Panc1 (cell line): ENCODE results near the gene MKLN1. TPM values are rescaled to one million over a fixed set of nuclear protein-coding genes. Genes with fewer than 3 reads are reported as not detected.

Experiments
- ATAC-seq: fragments of 200-7000 bp; cut with Tn5 transposase; 2 replicates; pipeline ENCODE4 v1.9.1; 2020; ENCODE audit warnings: mild to moderate bottlenecking, moderate library complexity
- BruUV-seq: library from RNA; stranded (reverse); fragments of 400-500 nt; replicated peaks from 2 replicates; lab custom pipeline; 2021; lab: Mats Ljungman, UMichigan
- CTCF ChIA-PET: fragments of 300-600 bp; sonication (Branson Sonifier 250); formaldehyde crosslinking; loops from one replicate; lab custom pipeline; 2022; ENCODE audit warnings: antibody characterized with exemption; lab: Charles Lee
- POLR2A ChIA-PET: fragments of 300-600 bp; sonication (Branson Sonifier 250); formaldehyde crosslinking; loops from one replicate; lab custom pipeline; 2022; ENCODE audit warnings: antibody characterized with exemption; lab: Charles Lee
- DNase-seq: peaks from one replicate; pipeline ENCODE4 v3.0.0-alpha.2; 2010; ENCODE audit warnings: low read depth, low spot score
- H3K27ac ChIP-seq: 2 replicates; pipeline ENCODE4 v1.5.1; 2011; ENCODE audit warnings: mild to moderate bottlenecking, low read length, inconsistent platforms
- H3K27me3 ChIP-seq: fragments of 200-500 bp; sonication (Bioruptor generic); 2 replicates; pipeline ENCODE4 v1.6.0; 2014; ENCODE audit warnings: low read length, inconsistent platforms; ENCODE audit not compliant: control insufficient read depth, insufficient read depth
- H3K36me3 ChIP-seq: fragments of 200-500 bp; sonication (Bioruptor generic); 2 replicates; pipeline ENCODE4 v1.5.1; 2014; ENCODE audit warnings: inconsistent platforms, mild to moderate bottlenecking, low read length, moderate library complexity; ENCODE audit not compliant: control insufficient read depth, insufficient read depth
- H3K4me1 ChIP-seq: 2 replicates; pipeline ENCODE4 v1.5.1; 2011; ENCODE audit warnings: inconsistent platforms, mild to moderate bottlenecking, low read length, moderate library complexity; ENCODE audit not compliant: control insufficient read depth, insufficient read depth
- H3K4me3 ChIP-seq, 2 experiments: 2 replicates each; pipeline ENCODE4 v1.5.1; 2011 to 2012; ENCODE audit warnings: low read depth in 2 of 2, low read length in 2 of 2, mild to moderate bottlenecking in 2 of 2, inconsistent platforms in 1 of 2, moderate library complexity in 1 of 2
- H3K9me3 ChIP-seq: fragments of 200-500 bp; sonication (Bioruptor generic); 2 replicates; pipeline ENCODE4 v1.5.1; 2014; ENCODE audit warnings: low read depth, mild to moderate bottlenecking, inconsistent platforms, low read length, moderate library complexity; ENCODE audit not compliant: control insufficient read depth, insufficient read depth
- POLR2AphosphoS5 ChIP-seq: IDR thresholded peaks from 2 replicates; pipeline ENCODE4 v1.6.1; 2012; ENCODE audit warnings: mild to moderate bottlenecking, low read depth, low read length, moderate library complexity
- SIN3A ChIP-seq: IDR thresholded peaks from 2 replicates; pipeline ENCODE4 v1.6.1; 2012; ENCODE audit warnings: low read depth, mild to moderate bottlenecking, low read length, moderate library complexity, borderline replicate concordance; ENCODE audit not compliant: insufficient read depth
- TCF7L2 ChIP-seq: IDR thresholded peaks from 2 replicates; pipeline ENCODE4 v1.6.1; 2011; ENCODE audit warnings: mild to moderate bottlenecking, low read depth, low read length, inconsistent platforms
- in situ Hi-C: cut with HindIII; loops from 2 replicates; pipeline ENCODE4 v1.10.0; 2016; ENCODE audit warnings: low sequenced_read_pairs, low pct_unique_long_range_greater_than_20kb
- intact Hi-C: fragments of 100-400 bp; cut with micrococcal nuclease; formaldehyde crosslinking; loops from one replicate; pipeline ENCODE4 v1.10.0; 2022; ENCODE audit not compliant: unreplicated experiment
- total RNA-seq: library from RNA; stranded (reverse); gene quantifications from one replicate; pipeline ENCODE4 v1.2.1, GENCODE V29; 2021; ENCODE audit not compliant: unreplicated experiment
- TF ChIP-seq, protein P1 (sequence below): fragments of 450-650 bp; IDR thresholded peaks from 2 replicates; pipeline ENCODE4 v1.5.1; 2017; ENCODE audit warnings: mild to moderate bottlenecking
- TF ChIP-seq, protein P2 (sequence below), 2 experiments: IDR thresholded peaks; 2 replicates each; pipeline ENCODE4 v1.6.1; 2011 to 2012; ENCODE audit warnings: low read depth in 2 of 2, control low read depth in 1 of 2, low read length in 1 of 2, mild to moderate bottlenecking in 1 of 2, moderate library complexity in 1 of 2; ENCODE audit not compliant: insufficient read depth in 1 of 2

The MKLN1 gene
- total RNA-seq, 1 experiment from 2014 or later = 46.4 TPM

DNA sequence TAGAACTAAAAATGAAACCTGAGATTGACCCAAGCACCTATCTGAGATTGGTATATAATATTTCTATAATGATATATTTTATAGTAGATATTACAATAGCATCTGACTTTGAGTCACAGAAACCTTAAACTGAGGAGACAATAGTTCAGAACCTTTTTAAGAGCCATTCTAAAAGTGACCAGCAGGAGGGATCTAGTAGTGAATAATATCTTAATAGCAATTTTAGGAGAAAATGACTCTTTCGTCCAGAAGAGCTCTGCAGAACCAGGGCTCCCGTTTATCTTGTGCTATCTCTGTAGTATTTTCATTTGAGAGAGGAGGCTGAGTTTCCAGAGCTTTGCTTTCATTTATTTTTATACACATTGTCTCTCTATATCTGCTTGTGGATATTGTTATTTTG is 160.7 kb downstream of the MKLN1 start:
- Histone ChIP-seq H3K4me3 (no peak overlapping the region), H3K9me3 (no peaks in the 10 kb centered on the region), H3K4me1 (no peaks in the 10 kb centered on the region), H3K36me3 (peaks cover 11% of the 10 kb centered on the region), H3K27me3 (no peaks in the 10 kb centered on the region), H3K27ac (no peak overlapping the region)
- TF ChIP-seq POLR2AphosphoS5 = no peak
- TF ChIP-seq, protein P1, sequence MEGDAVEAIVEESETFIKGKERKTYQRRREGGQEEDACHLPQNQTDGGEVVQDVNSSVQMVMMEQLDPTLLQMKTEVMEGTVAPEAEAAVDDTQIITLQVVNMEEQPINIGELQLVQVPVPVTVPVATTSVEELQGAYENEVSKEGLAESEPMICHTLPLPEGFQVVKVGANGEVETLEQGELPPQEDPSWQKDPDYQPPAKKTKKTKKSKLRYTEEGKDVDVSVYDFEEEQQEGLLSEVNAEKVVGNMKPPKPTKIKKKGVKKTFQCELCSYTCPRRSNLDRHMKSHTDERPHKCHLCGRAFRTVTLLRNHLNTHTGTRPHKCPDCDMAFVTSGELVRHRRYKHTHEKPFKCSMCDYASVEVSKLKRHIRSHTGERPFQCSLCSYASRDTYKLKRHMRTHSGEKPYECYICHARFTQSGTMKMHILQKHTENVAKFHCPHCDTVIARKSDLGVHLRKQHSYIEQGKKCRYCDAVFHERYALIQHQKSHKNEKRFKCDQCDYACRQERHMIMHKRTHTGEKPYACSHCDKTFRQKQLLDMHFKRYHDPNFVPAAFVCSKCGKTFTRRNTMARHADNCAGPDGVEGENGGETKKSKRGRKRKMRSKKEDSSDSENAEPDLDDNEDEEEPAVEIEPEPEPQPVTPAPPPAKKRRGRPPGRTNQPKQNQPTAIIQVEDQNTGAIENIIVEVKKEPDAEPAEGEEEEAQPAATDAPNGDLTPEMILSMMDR = no peak; the same call in 1 of the 2 replicates
- TF ChIP-seq SIN3A = no peak
- TF ChIP-seq TCF7L2 = no peak
- TF ChIP-seq, protein P2, sequence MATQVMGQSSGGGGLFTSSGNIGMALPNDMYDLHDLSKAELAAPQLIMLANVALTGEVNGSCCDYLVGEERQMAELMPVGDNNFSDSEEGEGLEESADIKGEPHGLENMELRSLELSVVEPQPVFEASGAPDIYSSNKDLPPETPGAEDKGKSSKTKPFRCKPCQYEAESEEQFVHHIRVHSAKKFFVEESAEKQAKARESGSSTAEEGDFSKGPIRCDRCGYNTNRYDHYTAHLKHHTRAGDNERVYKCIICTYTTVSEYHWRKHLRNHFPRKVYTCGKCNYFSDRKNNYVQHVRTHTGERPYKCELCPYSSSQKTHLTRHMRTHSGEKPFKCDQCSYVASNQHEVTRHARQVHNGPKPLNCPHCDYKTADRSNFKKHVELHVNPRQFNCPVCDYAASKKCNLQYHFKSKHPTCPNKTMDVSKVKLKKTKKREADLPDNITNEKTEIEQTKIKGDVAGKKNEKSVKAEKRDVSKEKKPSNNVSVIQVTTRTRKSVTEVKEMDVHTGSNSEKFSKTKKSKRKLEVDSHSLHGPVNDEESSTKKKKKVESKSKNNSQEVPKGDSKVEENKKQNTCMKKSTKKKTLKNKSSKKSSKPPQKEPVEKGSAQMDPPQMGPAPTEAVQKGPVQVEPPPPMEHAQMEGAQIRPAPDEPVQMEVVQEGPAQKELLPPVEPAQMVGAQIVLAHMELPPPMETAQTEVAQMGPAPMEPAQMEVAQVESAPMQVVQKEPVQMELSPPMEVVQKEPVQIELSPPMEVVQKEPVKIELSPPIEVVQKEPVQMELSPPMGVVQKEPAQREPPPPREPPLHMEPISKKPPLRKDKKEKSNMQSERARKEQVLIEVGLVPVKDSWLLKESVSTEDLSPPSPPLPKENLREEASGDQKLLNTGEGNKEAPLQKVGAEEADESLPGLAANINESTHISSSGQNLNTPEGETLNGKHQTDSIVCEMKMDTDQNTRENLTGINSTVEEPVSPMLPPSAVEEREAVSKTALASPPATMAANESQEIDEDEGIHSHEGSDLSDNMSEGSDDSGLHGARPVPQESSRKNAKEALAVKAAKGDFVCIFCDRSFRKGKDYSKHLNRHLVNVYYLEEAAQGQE (IDR thresholded peaks at IDR 0.05; ENCODE audit: insufficient read depth in 1 of 2, low read depth in 2 of 2, low read length in 1 of 2) = no peak
- in situ Hi-C loops = no loop called here
- ChIA-PET CTCF (no interaction called here), POLR2A (interaction anchor here (1.0 kb wide), 1 partner anchor 136 kb away, joined by 4 read pairs; no protein-coding TSS in a partner anchor)
- DNase-seq (no peak), ATAC-seq (no peak)
- BruUV-seq = no TSS peak
- intact Hi-C loops = no loop called here

DNA sequence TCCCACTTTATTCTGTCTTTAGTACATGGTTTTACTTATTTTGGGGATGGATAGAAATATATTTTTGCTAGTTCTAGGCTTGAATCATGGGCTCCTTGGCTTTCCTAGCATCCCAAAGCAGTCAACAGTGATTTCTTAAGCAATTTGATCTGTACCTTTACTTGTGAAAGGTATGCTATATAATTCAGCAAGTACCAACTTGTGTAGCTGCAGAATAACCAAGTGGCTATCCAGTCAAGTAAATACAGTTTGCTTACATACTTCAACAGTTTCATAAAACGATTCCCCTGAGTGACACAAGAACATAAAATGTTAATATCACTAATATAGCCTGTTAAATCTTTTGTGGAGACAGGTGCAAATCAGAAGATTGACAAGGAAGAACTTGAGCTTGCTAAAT is 161.5 kb downstream of the MKLN1 start:
- ChIA-PET POLR2A (no interaction called here), CTCF (interaction anchor here (0.7 kb wide), 1 partner anchor 49 kb away, joined by 3 read pairs; no protein-coding TSS in a partner anchor)
- ATAC-seq (no peak), DNase-seq (no peak)
- in situ Hi-C loops (no loop called here), intact Hi-C loops (no loop called here)
- TF ChIP-seq, protein P1 = no peak
- TF ChIP-seq, protein P2 (IDR thresholded peaks at IDR 0.05; ENCODE audit: insufficient read depth in 1 of 2, low read depth in 2 of 2, low read length in 1 of 2) = no peak
- TF ChIP-seq SIN3A (no peak), POLR2AphosphoS5 (no peak), TCF7L2 (no peak)
- BruUV-seq = no TSS peak
- Histone ChIP-seq H3K9me3 (no peaks in the 10 kb centered on the region), H3K4me1 (no peaks in the 10 kb centered on the region), H3K27ac (no peak overlapping the region), H3K27me3 (no peaks in the 10 kb centered on the region), H3K4me3 (no peak overlapping the region), H3K36me3 (peaks cover 8% of the 10 kb centered on the region)
